NB4 (cell line): ENCODE data around the gene GREB1.
A peak's percentile ranks its signal among the peaks of the same experiment; 100 is the strongest.

ENCODE experiments used
- DNase-seq: peaks from one replicate; pipeline ENCODE4 v3.0.0; 2010; ENCODE audit warnings: low read depth
- H3K4me3 ChIP-seq: one replicate; pipeline ENCODE4 v1.5.1; 2011; ENCODE audit warnings: mild to moderate bottlenecking, low read depth, low read length, moderate library complexity
- CTCF ChIP-seq: IDR thresholded peaks from one replicate; pipeline ENCODE4 v1.5.1; 2012; ENCODE audit warnings: low read depth, low read length
- MAX ChIP-seq: IDR thresholded peaks from 2 replicates; pipeline ENCODE4 v1.6.1; 2011; ENCODE audit warnings: low read depth, low read length
- MYC ChIP-seq: IDR thresholded peaks from 2 replicates; pipeline ENCODE4 v1.6.1; 2011; ENCODE audit warnings: low read depth, low read length
- POLR2A ChIP-seq: IDR thresholded peaks from 2 replicates; pipeline ENCODE4 v1.6.1; 2011; ENCODE audit warnings: mild to moderate bottlenecking; ENCODE audit not compliant: insufficient read length; ENCODE audit errors: extremely low read depth

Gene GREB1

GRCh38 chr2:11611251-11611650 lies 77.4 kb downstream of the GREB1 start:
- H3K4me3 ChIP-seq = no peak overlapping the region
- TF ChIP-seq POLR2A (no peak), CTCF (no peak), MAX (no peak), MYC (no peak)
- DNase-seq = no peak

GRCh38 chr2:11612553-11613215 lies 78.8 kb downstream of the GREB1 start:
- no peak for DNase-seq
- no peak for TF ChIP-seq POLR2A
- no peak for TF ChIP-seq MYC
- no peak for TF ChIP-seq MAX
- TF ChIP-seq CTCF = no peak
- no peak overlapping the region for H3K4me3 ChIP-seq

GRCh38 chr2:11613297-11613696 lies 79.5 kb downstream of the GREB1 start:
- TF ChIP-seq CTCF = no peak
- no peak for TF ChIP-seq MAX
- no peak overlapping the region for H3K4me3 ChIP-seq
- DNase-seq = no peak

GRCh38 chr2:11615209-11615608 lies 81.4 kb downstream of the GREB1 start:
- TF ChIP-seq CTCF (no peak), POLR2A (no peak), MYC (no peak), MAX (no peak)
- DNase-seq = no peak
- H3K4me3 ChIP-seq = no peak overlapping the region

- TF ChIP-seq POLR2A (no peak), MYC (no peak), CTCF (no peak), MAX (no peak)
- DNase-seq = no peak
- H3K4me3 ChIP-seq = no peak overlapping the region
Observed at GRCh38 chr2:11616097-11616687, 82.3 kb downstream of the GREB1 start.

- H3K4me3 ChIP-seq = no peak overlapping the region
- TF ChIP-seq POLR2A (no peak), MYC (no peak), CTCF (no peak)
- DNase-seq = peak; percentile 32
Observed at GRCh38 chr2:11616851-11617415, 83.1 kb downstream of the GREB1 start.
